Erythroblast (primary cell): Measurements from ENCODE around the gene CYP4A22.

Experiments used
- GATA1 ChIP-seq: IDR thresholded peaks from 2 replicates; pipeline ENCODE4 v1.6.1; 2011; ENCODE audit warnings: low read depth, mild to moderate bottlenecking, control low read depth, low read length, moderate library complexity
- POLR2A ChIP-seq: IDR thresholded peaks from 2 replicates; pipeline ENCODE4 v1.6.1; 2011; ENCODE audit warnings: mild to moderate bottlenecking, low read length

GRCh38 chr1:47147047-47147785 is 10.0 kb downstream of the CYP4A22 start:
- TF ChIP-seq POLR2A, result no peak
- TF ChIP-seq GATA1, result no peak
